Stimulated activated CD8-positive, alpha-beta memory T cell treated with anti-CD3 and anti-CD28 coated beads, Interleukin-7, amount 100 ng/mL, for 48 hours (primary cell): ENCODE data around the gene AGK.

Source experiments
- DNase-seq, 2 donors: peaks; one replicate each; pipeline ENCODE4 v3.0.0-alpha.2; 2020; ENCODE audit warnings: low read depth in 1 of 2; ENCODE audit errors: extremely low read depth in 1 of 2

AGK gene

DNA sequence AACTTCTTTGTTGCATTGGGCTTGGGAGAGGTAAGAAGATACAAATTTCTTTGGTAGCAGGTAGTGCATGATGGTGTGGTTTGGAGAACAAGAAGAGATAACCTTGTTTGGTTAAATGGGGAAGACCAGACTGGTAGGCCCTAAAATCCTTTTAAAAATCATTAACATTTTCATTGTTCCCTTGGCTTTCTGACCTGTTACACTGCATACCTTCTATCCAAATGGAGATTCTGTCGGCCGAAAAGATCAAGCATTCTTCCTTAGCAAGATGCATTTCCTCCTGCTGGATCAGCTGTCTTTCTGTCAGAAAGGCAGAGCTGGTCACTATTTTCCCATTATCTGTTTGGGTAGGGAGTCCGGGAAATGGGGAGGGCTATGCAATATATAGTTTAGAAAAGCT is 33.7 kb downstream of the AGK start:
- DNase-seq: no peak

DNA sequence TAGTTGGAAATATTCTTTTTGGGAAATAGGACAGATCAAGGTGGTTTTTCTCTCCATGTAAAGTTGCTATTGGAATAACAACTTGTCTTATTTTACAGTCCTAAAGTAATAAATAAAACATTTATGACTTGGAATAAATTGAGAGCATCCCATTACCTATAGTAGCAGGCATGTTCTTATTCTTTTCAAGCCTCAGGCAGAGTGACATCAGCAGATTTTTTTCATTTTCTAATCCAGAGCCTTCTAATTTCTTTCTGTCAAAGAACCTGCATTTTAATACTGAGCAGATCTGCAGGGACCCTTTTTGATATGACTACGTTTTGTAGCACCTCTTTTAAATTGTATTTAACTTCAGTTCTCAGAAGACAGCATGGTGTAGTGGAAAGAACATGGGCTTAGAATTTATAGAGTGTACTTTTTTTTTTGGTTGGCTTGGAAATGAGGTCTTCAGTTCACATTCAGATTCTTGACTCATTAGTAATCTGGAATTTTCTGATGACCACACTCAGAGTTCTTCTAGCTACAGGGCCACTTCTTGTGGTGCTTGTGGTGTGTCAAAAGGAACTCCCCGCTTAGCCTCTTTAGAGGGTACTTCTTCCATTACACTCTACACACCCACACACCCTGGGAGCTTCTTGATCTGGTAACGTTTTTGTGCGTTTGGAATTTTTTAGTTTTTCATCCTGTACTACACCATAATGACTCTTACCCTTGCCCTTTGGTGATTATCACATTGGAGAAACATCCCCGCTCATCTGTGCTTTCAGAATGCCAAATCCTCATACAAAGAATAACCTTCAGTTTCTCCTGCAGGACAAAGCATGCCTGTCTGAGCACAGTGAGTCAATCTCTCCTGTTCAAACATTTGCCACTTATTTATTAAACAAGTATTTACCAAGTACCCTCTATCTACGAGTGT is 34.6 kb downstream of the AGK start:
- DNase-seq: peak; percentile 11 to 69

GRCh38 chr7:141586878-141587277 is 35.7 kb downstream of the AGK start:
- DNase-seq: no peak

GRCh38 chr7:141587304-141587703 is 36.1 kb downstream of the AGK start:
- no peak for DNase-seq

GRCh38 chr7:141588912-141589311 is 37.7 kb downstream of the AGK start:
- DNase-seq: no peak

GRCh38 chr7:141590071-141590470 is 38.9 kb downstream of the AGK start:
- DNase-seq: no peak

GRCh38 chr7:141590666-141591065 is 39.5 kb downstream of the AGK start:
- DNase-seq: no peak

- DNase-seq: no peak
Measured at GRCh38 chr7:141593134-141593533, 41.9 kb downstream of the AGK start.

DNA sequence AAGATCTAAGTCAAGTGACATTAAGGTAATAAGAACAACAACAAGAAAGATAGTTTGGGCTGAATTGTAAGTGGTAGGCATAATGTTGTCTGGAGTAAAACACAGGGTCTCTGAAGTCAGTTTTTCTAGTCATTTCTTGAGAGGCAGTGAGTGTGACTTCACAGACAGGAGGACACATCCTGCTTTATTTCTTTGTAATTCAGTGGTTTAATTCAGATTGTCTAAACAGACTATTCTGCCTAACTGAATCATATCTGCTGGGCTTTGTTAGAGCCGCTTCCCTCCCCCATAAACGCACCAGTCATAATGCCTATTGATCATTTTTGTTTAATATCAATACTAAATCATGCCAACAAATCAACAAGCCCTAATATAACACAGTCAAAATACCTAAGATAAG is 46.8 kb downstream of the AGK start:
- no peak for DNase-seq

DNA sequence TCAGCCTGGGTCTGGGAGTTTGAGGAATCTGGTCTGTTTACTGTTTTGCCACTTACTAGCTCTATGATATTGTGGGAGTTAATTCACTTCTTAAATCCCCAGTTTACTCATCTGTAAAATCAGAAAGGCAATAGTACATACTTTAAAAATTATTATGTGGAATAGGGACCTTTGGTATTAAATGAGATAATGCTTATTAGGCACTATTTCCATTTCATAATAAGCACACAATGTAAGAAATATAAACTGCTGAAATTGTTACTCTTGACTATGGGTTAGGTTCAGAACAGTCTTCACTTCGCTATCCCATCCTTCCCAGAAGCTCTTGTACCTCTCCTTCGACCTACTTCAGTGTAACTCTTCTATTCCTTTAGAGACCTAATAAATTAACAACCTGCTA is 47.2 kb downstream of the AGK start:
- no peak for DNase-seq

DNA sequence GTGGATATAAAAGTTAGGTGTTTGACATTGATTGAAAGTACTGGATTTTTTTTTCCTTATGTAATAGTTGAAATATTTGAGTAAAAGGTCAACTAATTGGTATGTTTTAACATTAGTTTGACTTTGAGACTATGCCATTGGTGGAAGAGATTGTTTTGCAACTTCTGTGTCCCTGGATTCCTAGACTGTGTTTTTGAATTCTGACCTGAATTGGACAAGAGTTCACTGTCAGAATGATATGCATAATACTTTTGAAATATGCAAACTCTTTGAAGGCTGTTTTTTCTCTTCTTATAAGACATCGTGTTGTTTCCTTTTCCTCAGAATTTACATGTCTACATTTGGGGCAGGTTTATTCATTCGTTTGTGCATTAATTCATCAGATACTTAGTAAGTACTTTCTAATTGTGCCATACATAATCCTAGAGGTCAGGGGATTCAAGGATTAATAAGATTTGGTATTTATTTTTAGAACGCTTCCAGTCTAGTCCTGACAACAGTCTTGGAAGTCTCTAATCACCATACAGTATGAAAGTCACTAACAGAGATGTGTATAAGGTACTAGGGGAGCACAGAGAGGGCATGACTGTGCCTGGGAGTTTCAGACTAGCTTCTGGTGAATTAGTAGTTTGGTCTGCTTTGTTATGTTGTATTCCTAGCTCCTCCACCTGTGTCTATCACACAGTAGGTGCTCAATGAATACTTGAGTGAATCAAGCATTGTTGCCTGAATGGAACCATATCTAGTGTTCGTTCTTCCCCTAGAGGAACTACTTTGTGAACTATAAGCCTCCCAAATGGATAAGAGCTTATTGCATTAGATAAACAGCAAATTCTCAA is 49.2 kb downstream of the AGK start:
- no peak for DNase-seq

GRCh38 chr7:141609576-141609975 is 58.4 kb downstream of the AGK start:
- no peak for DNase-seq

- no peak for DNase-seq
Measured at GRCh38 chr7:141610671-141611070, 59.5 kb downstream of the AGK start.

DNA sequence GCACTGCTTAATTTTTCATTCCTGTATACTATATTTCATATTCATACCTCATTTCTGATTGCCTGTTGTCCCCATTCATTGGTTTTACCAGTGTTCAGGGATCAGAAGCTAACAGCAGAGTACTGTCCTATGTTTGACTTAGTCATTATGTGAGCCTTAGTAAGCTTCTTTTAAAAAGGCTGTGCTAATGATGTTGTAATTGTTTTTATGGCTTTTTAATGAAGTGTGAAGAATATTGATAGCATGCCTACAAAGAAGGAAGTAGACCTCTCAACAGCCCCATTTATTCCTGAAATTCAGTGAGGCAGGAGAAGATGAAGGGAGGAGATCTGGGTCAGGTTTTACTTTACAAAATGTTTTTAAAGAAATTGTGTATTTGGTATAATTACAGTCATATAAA is 61.7 kb downstream of the AGK start:
- DNase-seq: no peak

DNA sequence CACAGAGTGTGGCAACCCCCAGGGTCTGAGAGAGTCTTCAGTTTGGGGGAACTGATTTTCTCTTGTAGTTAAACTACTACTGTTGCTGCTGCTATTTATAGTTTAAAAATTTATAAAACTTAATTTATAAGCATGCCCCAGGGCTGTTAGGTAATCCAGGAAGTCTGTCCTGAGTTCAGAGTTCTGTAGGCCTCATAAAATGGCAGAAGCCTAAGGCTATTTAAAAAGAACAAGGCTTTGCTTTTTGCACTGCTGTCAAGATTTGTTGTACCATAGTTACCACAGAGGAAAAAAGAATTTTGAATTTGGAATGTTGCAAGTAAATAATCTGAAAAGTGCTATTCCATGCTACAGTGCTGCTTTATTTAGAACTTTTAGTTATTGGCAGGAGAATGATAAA is 66.1 kb downstream of the AGK start:
- no peak for DNase-seq

DNA sequence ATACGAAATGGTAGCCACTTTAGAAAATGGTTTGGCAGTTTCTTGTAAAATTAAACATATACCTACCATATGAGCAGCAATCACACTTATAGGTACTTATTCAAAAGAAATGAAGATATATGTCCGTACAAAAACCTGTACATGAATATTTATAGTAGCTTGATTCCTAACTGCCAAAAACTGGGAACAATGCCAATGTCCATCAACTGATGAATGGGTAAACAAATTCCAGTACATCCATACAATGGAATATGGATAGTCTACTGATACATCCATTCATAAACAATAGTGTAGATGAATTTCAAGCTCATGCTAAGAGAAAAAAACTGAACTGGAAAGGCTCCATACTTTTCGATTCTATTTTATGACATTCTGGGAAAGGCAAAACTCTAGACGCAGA is 68.5 kb downstream of the AGK start:
- no peak for DNase-seq

- DNase-seq: no peak
Measured at GRCh38 chr7:141624763-141625162, 73.6 kb downstream of the AGK start.

GRCh38 chr7:141630621-141631020 is 79.4 kb downstream of the AGK start:
- DNase-seq: no peak

- no peak for DNase-seq
Measured at GRCh38 chr7:141631525-141631924, 80.3 kb downstream of the AGK start.

DNA sequence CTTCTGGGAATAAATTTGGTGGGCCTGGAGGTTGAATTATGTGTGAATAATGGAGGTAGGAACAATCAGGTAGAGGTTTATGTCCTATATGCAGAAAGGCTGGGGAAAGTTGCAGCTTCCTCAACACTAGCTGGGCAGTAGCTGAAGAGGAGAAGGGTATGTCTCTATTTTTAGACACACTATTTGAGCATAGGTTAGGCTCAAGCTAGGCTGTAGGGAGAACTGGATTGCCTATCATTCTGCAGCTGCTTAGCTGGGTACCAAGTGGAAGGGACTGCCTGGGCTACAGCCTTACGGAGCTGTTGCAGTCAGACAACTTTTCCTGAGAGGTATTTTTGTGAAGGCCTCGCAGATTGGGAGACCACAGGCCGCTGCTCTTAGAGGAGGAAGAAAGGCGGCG is 82.9 kb downstream of the AGK start:
- no peak for DNase-seq

DNA sequence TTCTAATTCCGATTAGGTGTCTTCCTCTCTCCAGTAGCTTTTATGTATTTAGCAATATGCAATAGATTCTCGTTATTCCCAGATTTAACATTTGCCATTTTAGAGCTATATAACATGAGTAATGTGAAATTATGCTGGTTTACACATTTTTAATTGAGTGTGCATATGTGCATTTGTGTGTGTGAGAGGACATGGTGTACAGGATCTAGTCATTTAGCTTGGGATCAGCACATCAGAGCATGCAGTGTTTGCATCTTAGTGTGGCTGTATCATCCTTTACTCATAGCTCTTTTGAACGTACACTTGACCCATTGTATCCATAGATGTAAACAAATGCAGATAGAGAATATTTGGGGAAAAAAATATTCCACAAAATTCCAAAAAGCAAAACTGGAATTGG is 84.8 kb downstream of the AGK start:
- no peak for DNase-seq

- DNase-seq: no peak
Measured at GRCh38 chr7:141640239-141640840, 89.1 kb downstream of the AGK start.
